Endodermal cell (in vitro differentiated cells): ENCODE data around the gene ZNF275. TPM values are rescaled to one million over a fixed set of nuclear protein-coding genes. Genes with fewer than 3 reads are reported as not detected.

ENCODE experiments used
- DNase-seq: peaks from one replicate; pipeline ENCODE4 v3.0.0-alpha.2; 2017
- H3K27ac ChIP-seq: 2 replicates; pipeline ENCODE4 v1.5.1; 2013; ENCODE audit warnings: mild to moderate bottlenecking, low read depth, low read length, moderate library complexity
- H3K27me3 ChIP-seq: 2 replicates; pipeline ENCODE4 v1.6.1; 2013; ENCODE audit warnings: mild to moderate bottlenecking, low read length, moderate library complexity; ENCODE audit not compliant: insufficient read depth, control insufficient read depth, poor library complexity, severe bottlenecking
- H3K36me3 ChIP-seq: 2 replicates; pipeline ENCODE4 v1.7.0; 2013; ENCODE audit warnings: mild to moderate bottlenecking, low read length, moderate library complexity; ENCODE audit not compliant: control insufficient read depth, insufficient read depth
- H3K4me1 ChIP-seq: one replicate; pipeline ENCODE4 v1.7.0; 2013; ENCODE audit warnings: low read length; ENCODE audit not compliant: control insufficient read depth, insufficient read depth
- H3K4me3 ChIP-seq: 2 replicates; pipeline ENCODE4 v1.5.1; 2013; ENCODE audit warnings: mild to moderate bottlenecking, low read length, moderate library complexity
- H3K9ac ChIP-seq: 2 replicates; pipeline ENCODE4 v1.6.1; 2013; ENCODE audit warnings: mild to moderate bottlenecking, low read length, moderate library complexity; ENCODE audit not compliant: poor library complexity, severe bottlenecking; ENCODE audit errors: extremely low read depth
- H3K9me3 ChIP-seq: 2 replicates; pipeline ENCODE4 v1.6.1; 2013; ENCODE audit warnings: mild to moderate bottlenecking, low read length, moderate library complexity; ENCODE audit not compliant: control insufficient read depth
- H3K27ac Mint-ChIP-seq: 2 replicates; pipeline ENCODE4 v1.8.0; 2020; ENCODE audit warnings: mixed read lengths
- H3K27me3 Mint-ChIP-seq: 2 replicates; pipeline ENCODE4 v1.8.0; 2021; ENCODE audit warnings: mild to moderate bottlenecking, mixed read lengths; ENCODE audit not compliant: insufficient read depth
- H3K36me3 Mint-ChIP-seq: 2 replicates; pipeline ENCODE4 v1.8.0; 2020; ENCODE audit warnings: low read depth, mixed read lengths
- H3K4me1 Mint-ChIP-seq: 2 replicates; pipeline ENCODE4 v1.8.0; 2020; ENCODE audit warnings: mixed read lengths
- H3K4me3 Mint-ChIP-seq: 2 replicates; pipeline ENCODE4 v1.8.0; 2020; ENCODE audit warnings: mild to moderate bottlenecking, moderate library complexity, mixed read lengths
- H3K9me3 Mint-ChIP-seq: 2 replicates; pipeline ENCODE4 v1.8.0; 2020; ENCODE audit warnings: mild to moderate bottlenecking, mixed read lengths
- WGBS, 2 experiments: methylation state at CpG; one replicate each; pipeline versions ENCODE4 v1.1.5 to v1.1.7; 2013; ENCODE audit warnings: missing lambda C conversion rate in 2 of 2, mixed read lengths in 1 of 2; ENCODE audit not compliant: insufficient coverage in 1 of 2, insufficient read length in 1 of 2; 5-methylcytosine and 5-hydroxymethylcytosine counted together
- total RNA-seq, 2 donors: library from RNA; stranded (reverse); fragmentation: NEBNext Ultra II Directional in 1 of 2; extraction: Animal tissue kit (Norgen Biotek cat#: 25700) in 1 of 2; gene quantifications; 2 replicates in 1 of 2; 3 replicates in 1 of 2; pipeline ENCODE4 v1.2.1, GENCODE V29; 2021
- TF ChIP-seq, protein P1 (sequence below): fragments of 200-600 bp; sonication (generic); conservative IDR thresholded peaks from 2 replicates; pipeline ENCODE4 v1.5.0; 2021; ENCODE audit warnings: antibody characterized with exemption, mild to moderate bottlenecking

ZNF275 gene
- total RNA-seq, 2 donors from 2014 or later, result 11.0 to 12.6 TPM

DNA sequence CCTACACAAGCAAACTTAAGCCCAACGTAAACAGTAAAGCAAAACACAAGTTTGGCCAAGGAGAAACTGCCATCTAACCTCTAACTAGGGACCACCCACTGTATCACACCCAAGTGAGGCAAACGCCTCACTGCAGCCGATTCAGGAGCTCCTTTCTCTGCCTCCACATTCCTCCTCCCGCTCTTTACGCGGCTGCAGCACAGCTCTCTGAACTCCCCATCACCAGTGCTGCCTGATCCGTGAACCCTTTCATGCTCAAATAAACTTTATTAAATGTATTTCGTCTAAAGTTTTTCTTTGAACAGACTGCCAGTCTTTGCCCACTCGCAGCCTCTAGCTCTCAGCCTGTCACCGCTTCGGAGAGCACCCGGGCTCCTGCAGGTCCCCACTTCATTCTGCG is 60.7 kb downstream of the ZNF275 start:
- WGBS, 2 experiments, result 62 to 78% methylated on average over 7 to 13 of the region's 13 CpGs
- TF ChIP-seq, protein P1, sequence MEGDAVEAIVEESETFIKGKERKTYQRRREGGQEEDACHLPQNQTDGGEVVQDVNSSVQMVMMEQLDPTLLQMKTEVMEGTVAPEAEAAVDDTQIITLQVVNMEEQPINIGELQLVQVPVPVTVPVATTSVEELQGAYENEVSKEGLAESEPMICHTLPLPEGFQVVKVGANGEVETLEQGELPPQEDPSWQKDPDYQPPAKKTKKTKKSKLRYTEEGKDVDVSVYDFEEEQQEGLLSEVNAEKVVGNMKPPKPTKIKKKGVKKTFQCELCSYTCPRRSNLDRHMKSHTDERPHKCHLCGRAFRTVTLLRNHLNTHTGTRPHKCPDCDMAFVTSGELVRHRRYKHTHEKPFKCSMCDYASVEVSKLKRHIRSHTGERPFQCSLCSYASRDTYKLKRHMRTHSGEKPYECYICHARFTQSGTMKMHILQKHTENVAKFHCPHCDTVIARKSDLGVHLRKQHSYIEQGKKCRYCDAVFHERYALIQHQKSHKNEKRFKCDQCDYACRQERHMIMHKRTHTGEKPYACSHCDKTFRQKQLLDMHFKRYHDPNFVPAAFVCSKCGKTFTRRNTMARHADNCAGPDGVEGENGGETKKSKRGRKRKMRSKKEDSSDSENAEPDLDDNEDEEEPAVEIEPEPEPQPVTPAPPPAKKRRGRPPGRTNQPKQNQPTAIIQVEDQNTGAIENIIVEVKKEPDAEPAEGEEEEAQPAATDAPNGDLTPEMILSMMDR, result no peak
- no peak overlapping the region for H3K9ac ChIP-seq
- Mint-ChIP-seq H3K27ac (no peak overlapping the region), H3K27me3 (peaks cover 2% of the 10 kb centered on the region), H3K4me3 (no peak overlapping the region), H3K4me1 (no peaks in the 10 kb centered on the region), H3K36me3 (peaks cover 3% of the 10 kb centered on the region), H3K9me3 (peaks cover 23% of the 10 kb centered on the region)
- DNase-seq, result no peak
- no peak overlapping the region for H3K4me3 ChIP-seq
- H3K27ac ChIP-seq, result no peak overlapping the region
- H3K27me3 ChIP-seq, result no peaks in the 10 kb centered on the region
- no peaks in the 10 kb centered on the region for H3K9me3 ChIP-seq
- no peaks in the 10 kb centered on the region for H3K4me1 ChIP-seq
- no peaks in the 10 kb centered on the region for H3K36me3 ChIP-seq

DNA sequence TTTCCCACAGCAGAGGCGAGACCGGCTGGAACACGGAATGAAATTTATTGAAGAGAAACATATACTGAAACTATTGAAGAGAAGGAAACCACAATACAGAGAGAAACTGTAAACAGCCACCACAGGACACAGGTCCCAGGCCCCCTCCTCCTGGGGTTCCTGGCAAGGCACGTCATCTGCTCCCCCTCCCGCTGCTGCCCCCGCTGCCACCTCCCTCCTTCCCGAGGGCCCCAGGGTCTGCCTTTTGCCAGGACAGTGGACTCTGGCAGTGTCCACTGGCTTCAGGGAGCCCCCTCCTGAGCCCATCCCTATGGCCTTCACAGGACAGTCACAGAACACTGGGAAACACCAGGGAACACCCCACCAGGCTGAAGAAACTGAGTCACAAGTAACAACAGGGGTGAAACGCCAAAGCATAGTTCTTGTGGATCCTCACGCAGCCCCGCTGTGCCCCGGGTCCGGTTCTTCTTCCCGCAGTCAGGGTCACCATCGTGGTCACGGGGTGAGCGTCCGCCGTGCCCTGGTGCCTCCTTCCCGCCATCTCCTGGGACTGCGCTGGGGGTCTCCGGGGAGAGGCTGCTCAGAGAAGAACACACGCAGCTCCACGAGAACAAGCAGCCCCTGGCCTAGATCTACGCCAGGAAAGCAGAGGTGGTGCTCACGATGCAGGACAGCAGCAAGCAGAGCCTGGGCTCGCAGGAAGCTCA is 61.8 kb downstream of the ZNF275 start:
- Mint-ChIP-seq H3K4me3 (no peak overlapping the region), H3K27ac (no peak overlapping the region), H3K4me1 (no peaks in the 10 kb centered on the region), H3K9me3 (peaks cover 30% of the 10 kb centered on the region), H3K36me3 (peaks cover 3% of the 10 kb centered on the region), H3K27me3 (peaks cover 2% of the 10 kb centered on the region)
- TF ChIP-seq, protein P1, result no peak
- no peaks in the 10 kb centered on the region for H3K27me3 ChIP-seq
- no peak for DNase-seq
- no peak overlapping the region for H3K9ac ChIP-seq
- no peak overlapping the region for H3K4me3 ChIP-seq
- H3K27ac ChIP-seq, result no peak overlapping the region
- no peaks in the 10 kb centered on the region for H3K4me1 ChIP-seq
- H3K36me3 ChIP-seq, result no peaks in the 10 kb centered on the region
- whole genome bisulfite sequencing, 2 experiments, result 85 to 100% methylated on average over 2 to 23 of the region's 26 CpGs
- H3K9me3 ChIP-seq, result no peaks in the 10 kb centered on the region

DNA sequence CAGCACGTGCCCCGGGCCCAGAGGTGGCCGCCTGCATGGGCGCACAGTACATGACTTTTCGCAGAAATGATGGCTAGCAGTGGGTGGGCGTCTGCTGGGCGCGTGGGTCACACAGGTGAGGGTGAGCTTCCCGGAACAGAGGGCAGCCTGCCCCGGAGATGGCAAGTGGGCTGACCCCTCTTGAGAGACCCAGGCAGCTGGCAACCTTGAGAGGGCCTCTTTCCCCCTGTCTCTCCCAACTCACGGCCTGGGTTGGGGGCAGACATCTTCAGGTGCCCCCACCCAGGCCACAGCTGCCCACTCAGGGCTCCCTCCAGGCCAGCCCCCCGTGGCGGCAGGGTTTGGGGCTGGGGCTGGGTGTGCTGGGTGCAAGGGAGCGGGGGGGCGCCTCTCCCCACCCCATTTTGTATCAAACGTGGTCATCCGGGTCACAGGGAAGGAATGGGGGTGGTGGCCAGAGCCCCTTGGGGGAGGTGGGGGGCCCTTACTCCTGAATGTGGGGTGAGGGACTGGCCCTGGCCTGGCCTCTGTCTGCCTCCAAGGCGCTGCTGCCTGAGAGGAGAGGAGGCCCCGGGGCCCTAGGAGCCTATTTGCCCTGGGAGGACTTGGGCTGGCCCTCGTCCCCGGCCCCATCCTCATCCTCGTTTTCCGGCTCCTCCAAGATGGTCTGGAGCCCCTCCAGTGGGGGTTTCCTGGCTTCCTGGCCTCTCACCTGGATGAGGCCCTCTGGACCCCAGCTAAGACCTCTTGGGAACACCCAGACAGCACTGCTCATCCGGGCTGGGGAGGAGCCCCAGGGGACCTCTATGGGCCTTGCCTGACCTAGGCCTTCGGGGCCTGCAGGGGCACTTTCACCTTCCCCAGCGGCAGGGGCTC is 62.6 kb downstream of the ZNF275 start:
- Mint-ChIP-seq H3K9me3 (peaks cover 36% of the 10 kb centered on the region), H3K36me3 (peaks cover 3% of the 10 kb centered on the region)

More for the DNA sequence above, 62.6 kb downstream of the ZNF275 start:
- Histone ChIP-seq H3K27me3 (no peaks in the 10 kb centered on the region), H3K9me3 (no peaks in the 10 kb centered on the region), H3K4me1 (no peaks in the 10 kb centered on the region), H3K9ac (no peak overlapping the region), H3K36me3 (no peaks in the 10 kb centered on the region), H3K27ac (no peak overlapping the region), H3K4me3 (no peak overlapping the region)
- TF ChIP-seq, protein P1, result no peak
- Mint-ChIP-seq H3K4me1 (no peaks in the 10 kb centered on the region), H3K4me3 (no peak overlapping the region), H3K27ac (no peak overlapping the region), H3K27me3 (peaks cover 5% of the 10 kb centered on the region)
- DNase-seq, result no peak
- 91 to 100% methylated on average over 4 to 22 of the region's 26 CpGs for WGBS, 2 experiments
